ENCODE measurements around the gene C1D.

GRCh38 chr2:68104111-68104835, 41.5 kb upstream of the C1D start:
- TF ChIP-seq, protein P1, sequence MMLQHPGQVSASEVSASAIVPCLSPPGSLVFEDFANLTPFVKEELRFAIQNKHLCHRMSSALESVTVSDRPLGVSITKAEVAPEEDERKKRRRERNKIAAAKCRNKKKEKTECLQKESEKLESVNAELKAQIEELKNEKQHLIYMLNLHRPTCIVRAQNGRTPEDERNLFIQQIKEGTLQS (IDR thresholded peaks at IDR 0.05): no peak
- TF ChIP-seq CTCF (IDR thresholded peaks at IDR 0.05 in 2 of 3, conservative IDR thresholded peaks at IDR 0.05 in 1 of 3; ENCODE audit: borderline replicate concordance in 1 of 3, insufficient read depth in 1 of 3, low read depth in 2 of 3, low read length in 2 of 3) (no peak), POLR2A (IDR thresholded peaks at IDR 0.05; ENCODE audit: borderline replicate concordance, extremely low read depth, insufficient read depth, insufficient read length) (no peak), EZH2 (IDR thresholded peaks at IDR 0.05) (no peak), POLR2AphosphoS5 (IDR thresholded peaks at IDR 0.05; ENCODE audit: low read depth, low read length) (no peak), FOSL1 (IDR thresholded peaks at IDR 0.05; ENCODE audit: low read depth) (no peak), RAD21 (IDR thresholded peaks at IDR 0.05; ENCODE audit: low read depth) (no peak)
